ENCODE results near the gene MTHFD2.
"Not testable (repeated sequence)": the region's sequence is repeated elsewhere in the genome, so short reads cannot be mapped to it uniquely, and the experiment has no call there.

The MTHFD2 gene

DNA sequence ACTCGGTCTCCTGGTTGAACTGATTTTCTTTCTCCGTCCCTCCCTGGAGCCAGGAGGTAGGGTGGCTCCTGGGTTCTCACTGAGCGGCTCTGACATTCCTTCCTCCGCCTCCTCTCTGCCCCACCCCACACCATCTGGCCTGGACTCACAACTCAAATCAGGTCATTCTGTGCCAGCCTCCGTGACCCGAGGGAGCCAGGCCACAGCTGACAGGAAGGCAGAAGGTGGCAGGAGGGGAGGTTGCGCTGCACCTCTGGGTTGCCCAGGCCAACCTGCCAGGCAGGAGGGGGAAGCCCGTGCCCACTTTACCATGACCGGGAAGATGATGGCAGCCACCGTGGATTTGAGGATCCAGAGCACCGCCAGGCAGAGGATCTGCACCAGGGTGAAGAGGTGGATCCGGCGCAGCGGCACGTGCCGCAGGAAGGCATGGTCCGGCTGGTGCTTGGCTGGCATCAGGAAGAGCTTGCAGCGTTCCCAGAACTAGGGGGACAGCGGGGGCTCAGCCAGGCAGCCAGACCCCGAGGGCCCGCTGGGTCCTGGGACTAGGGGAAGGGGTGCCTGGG, 28.3 kb downstream of the MTHFD2 start:
- in situ Hi-C loops (cut with MboI; ENCODE audit: low sequenced_read_pairs) = no loop called here

GRCh38 chr2:74227646-74228045, 29.2 kb downstream of the MTHFD2 start:
- in situ Hi-C loops (cut with MboI; ENCODE audit: low sequenced_read_pairs) = no loop called here

DNA sequence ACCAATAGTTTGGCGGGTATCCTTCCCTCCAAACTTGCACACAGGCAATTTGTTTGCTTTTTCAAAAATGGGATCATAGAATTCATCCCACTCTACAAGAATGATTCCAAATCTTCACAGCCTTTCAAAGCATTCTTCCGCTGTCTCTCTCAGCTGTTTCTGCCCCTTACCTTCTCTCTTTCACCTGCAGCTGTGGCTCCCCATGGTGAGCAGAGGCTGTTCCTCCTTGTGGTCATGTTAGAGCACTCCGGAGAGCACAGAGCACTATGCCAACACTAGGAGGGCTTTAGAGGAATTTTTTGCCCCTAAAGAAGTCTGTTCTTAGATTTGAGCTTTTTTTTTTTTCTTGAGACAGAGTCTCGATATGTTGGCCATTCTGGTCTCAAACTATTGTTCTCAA, 30.4 kb downstream of the MTHFD2 start:
- in situ Hi-C loops (cut with MboI; ENCODE audit: low sequenced_read_pairs) = no loop called here

DNA sequence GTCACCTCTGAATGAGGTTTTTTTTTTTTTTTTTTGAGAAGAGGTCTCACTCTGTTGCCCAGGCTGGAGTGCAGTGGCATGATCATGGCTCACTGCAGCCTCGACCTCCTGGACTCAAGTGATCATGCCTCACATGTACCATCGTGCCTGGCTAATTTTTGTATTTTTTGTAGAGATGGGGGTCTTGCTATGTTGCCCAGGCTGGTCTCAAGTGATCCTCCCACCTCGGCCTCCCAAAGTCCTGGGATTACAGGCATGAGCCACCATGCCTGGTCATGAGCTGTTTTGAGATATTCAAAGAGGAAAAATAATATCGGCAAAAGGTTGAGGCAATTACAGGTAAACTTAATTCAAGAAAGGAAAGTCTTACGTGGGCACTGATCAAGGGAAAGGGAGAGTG, 31.4 kb downstream of the MTHFD2 start:
- in situ Hi-C loops (cut with MboI; ENCODE audit: low sequenced_read_pairs) = not testable (repeated sequence)

- in situ Hi-C loops (cut with MboI; ENCODE audit: low sequenced_read_pairs) = no loop called here
Measured at GRCh38 chr2:74232426-74232825, 34.0 kb downstream of the MTHFD2 start.

DNA sequence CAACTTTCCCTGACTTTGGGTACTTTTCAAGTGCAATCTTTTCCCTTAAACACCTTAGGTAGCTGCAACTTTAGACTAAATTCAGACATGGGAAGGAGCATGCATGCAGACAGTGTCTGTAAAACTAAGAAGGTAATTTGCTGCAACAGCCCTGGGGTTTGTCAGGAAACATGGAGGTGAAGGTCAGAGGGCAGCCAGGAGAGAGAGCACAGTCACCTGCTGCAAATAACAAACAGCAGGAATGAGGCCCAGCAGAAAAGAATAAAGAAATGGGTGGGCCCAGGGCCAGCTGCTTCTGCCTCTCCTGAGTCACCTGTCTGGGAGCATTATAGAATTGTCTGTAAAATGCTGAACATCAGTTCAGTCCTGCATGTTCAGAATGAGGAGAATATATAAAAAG, 35.2 kb downstream of the MTHFD2 start:
- in situ Hi-C loops (cut with MboI; ENCODE audit: low sequenced_read_pairs) = no loop called here

GRCh38 chr2:74235041-74235440, 36.6 kb downstream of the MTHFD2 start:
- in situ Hi-C loops (cut with MboI; ENCODE audit: low sequenced_read_pairs) = no loop called here

DNA sequence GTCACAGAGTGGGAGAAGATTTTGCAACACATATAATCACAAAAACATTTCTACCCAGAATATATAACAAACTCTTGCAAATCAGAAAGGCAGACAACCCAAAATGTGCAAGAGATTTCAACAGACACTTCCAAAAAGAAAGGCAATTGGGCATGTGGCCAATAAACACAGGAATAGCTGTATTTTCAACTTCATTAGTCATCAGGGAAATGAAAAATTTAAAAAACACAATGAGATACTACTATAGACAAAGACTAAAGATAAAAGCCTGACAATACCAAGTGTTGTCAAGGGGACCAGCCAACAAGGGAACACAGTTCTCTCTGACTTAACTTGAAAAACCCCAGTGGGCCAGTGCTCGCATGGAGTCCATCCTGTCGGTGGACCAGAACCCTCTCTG, 40.5 kb downstream of the MTHFD2 start:
- in situ Hi-C loops (cut with MboI; ENCODE audit: low sequenced_read_pairs) = no loop called here

GRCh38 chr2:74239346-74239745, 40.9 kb downstream of the MTHFD2 start:
- in situ Hi-C loops (cut with MboI; ENCODE audit: low sequenced_read_pairs) = no loop called here

DNA sequence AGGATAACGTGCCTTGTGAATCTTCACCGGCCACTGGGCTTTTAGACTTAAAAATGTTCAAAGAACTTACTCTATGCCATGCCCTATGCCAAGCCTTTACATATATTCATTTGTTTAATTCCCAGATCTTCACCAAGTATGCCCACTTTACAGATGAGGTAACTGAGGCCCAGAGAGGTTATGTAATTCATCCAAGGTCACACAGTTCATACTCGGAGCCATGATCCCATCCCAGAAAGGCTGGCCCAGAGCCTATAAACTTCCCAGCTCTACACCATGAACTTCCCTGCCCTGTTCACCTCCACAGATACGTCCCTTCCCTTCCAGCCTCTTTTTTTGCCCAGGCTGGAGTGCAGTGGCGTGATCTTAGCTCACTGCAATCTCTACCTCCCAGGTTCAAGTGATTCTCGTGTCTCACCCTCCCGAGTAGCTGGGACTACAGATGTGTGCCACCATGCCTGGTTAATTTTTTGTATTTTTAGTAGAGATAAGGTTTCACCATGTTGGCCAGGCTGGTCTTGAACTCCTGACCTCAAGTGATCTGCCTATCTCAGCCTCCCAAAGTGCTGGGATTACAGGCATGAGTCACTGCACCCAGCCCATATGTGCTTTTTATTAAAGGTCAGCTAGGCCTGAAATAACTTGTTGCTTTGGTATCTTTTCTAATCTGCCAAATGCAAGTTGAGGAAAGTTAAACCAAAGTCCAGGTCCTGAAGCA, 44.1 kb downstream of the MTHFD2 start:
- in situ Hi-C loops (cut with MboI; ENCODE audit: low sequenced_read_pairs) = no loop called here

GRCh38 chr2:74244286-74244685, 45.9 kb downstream of the MTHFD2 start:
- in situ Hi-C loops (cut with MboI; ENCODE audit: low sequenced_read_pairs) = no loop called here

GRCh38 chr2:74246496-74247195, 48.2 kb downstream of the MTHFD2 start:
- in situ Hi-C loops (cut with MboI; ENCODE audit: low sequenced_read_pairs) = no loop called here

- in situ Hi-C loops (cut with MboI; ENCODE audit: low sequenced_read_pairs) = no loop called here
Measured at GRCh38 chr2:74249406-74250122, 51.1 kb downstream of the MTHFD2 start.

GRCh38 chr2:74250189-74250631, 51.8 kb downstream of the MTHFD2 start:
- in situ Hi-C loops (cut with MboI; ENCODE audit: low sequenced_read_pairs) = no loop called here

DNA sequence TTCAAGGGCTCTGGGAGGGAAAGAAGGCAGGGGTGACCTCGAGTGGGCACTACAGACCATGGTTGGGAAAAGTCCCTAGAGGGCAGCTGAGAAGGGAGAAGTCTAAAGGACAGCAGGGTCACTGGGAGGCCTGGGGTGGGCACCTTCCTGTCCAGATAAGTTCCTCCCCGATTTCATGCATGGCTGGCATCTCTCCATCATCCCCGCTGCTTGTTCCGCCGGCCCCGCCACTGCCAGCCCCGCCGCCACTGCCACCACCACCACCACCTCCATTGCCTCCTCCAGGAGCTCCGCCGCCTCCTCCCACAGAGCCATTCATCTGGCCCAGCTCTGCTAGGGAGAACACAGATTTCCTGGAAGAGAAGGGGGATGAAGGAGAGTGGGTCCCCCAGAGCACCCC, 53.6 kb downstream of the MTHFD2 start:
- in situ Hi-C loops (cut with MboI; ENCODE audit: low sequenced_read_pairs) = no loop called here

DNA sequence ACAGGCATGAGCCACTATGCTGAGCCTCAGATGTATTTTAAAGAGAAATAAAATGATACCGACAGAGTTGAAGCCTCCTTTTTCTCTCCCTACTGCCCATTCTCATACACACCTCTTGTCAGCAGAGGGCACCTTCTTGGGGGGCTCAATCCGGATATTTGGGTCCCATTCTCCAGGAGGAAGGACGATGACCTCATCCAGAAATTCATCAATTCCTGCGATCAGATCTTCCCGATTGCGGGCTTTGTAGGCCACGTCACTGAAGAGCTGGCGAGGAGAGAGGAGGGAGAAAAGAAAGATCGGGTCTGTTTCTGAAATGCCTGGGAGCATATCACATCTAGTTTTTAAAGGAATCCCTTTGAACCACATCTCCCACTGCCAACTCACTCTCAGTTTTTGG, 54.4 kb downstream of the MTHFD2 start:
- in situ Hi-C loops (cut with MboI; ENCODE audit: low sequenced_read_pairs) = no loop called here

DNA sequence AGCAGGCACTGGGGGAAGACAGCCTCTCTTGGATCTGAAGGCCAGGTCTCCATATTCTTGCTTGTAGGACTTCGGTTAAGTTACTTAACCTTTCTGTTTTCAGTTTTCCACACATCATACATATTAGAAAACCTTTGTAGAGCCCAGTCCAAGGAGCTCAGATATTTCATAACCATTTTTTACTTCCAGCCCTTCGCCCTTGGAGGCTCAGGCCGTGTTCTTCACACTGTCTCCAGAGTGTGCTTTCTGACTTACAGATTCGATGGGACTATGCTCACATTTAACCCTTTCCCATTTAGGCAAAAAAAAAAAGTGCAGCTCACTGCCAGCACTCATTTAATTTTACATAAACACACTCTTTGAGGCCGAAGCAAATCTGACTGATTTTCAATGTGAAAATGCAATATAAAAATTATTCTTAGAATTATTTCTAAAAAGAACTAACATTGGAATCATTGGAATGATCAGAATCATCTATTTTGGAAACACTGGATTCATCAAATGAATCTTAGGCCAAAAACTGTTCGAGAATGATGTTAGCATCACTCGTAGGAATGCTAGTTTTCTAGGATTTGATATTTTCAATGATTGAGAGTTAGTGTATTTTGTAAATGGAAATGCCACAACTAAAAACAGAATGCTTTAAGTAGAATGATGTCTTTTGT, 55.0 kb downstream of the MTHFD2 start:
- in situ Hi-C loops (cut with MboI; ENCODE audit: low sequenced_read_pairs) = no loop called here

DNA sequence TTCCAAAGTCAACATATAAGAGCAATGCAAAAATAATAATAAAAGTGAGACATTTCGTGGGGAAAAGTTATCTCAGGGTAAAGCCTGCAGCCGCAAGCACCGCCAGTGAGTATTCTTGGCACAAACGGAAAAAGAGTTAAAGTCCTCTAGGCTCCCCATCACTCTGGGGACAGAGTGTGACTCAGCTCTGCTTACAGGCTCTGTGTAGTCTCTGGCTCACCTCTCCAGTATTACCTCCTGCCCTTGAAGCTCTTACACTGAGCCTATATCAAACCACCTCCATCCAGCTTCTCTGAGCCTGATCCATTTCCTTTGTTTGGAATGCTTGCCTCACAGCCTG, 55.5 kb downstream of the MTHFD2 start:
- in situ Hi-C loops (cut with MboI; ENCODE audit: low sequenced_read_pairs) = no loop called here

GRCh38 chr2:74255660-74256213, 57.3 kb downstream of the MTHFD2 start:
- in situ Hi-C loops (cut with MboI; ENCODE audit: low sequenced_read_pairs) = no loop called here

DNA sequence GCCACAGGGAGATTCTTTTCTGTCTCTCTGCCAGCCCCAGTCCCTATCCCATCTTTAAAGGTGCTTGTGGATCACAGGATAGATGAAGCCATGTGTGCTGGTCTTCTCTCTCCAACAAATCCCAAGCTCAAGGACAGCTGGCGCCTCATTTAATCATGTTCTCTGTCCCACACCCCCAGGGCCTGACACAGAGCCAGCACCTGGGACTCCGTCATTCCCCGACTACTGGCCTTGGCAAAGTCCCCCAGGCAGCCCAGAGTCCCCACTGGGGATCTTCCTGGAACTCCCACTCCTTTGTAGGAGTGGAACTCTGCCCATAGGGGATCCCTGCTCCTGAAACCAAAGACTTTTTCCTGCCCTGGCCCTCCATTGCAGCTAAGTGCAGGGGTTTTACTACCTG, 60.8 kb downstream of the MTHFD2 start:
- in situ Hi-C loops (cut with MboI; ENCODE audit: low sequenced_read_pairs) = no loop called here

DNA sequence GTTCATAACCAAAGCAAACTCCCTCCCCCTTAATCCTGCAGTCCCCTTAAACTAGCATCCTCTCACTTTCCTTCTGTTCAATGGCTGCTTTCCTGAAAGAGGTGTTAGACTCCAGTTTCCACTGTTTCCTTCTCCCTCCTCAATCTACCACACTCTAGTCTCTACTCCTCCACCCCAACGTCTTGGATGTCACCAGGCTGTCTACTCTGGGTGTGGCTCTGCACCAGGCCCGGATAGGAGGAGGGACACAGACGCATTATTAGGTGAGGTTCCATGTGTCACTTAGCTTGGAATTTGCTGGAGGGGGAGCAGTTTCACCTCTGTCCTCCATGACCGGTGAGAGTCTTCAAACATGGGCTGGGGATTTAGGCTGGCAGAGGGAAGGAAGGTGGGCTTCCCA, 61.3 kb downstream of the MTHFD2 start:
- in situ Hi-C loops (cut with MboI; ENCODE audit: low sequenced_read_pairs) = no loop called here
